Activated T-helper 2 cell treated with anti-CD3 and anti-CD28 coated beads, Interferon-gamma antibody, Interleukin-2, Interleukin-4, amounts not matched to agents 10 μg/mL and 5 μg/mL and 100 μg/mL, durations not matched to agents 14 hours and 24 hours and 36 hours (primary cell): ENCODE measurements around the gene NAA11. TPM values are rescaled to one million over a fixed set of nuclear protein-coding genes. Genes with fewer than 3 reads are reported as not detected.

Experiments used
- DNase-seq: peaks from one replicate; pipeline ENCODE4 v3.0.0; 2021; ENCODE audit warnings: low spot score
- H3K27ac Mint-ChIP-seq: one replicate; pipeline ENCODE4 v1.8.0; 2021; ENCODE audit warnings: mixed read lengths
- H3K27me3 Mint-ChIP-seq: one replicate; pipeline ENCODE4 v1.8.0; 2021; ENCODE audit warnings: low read depth, mixed read lengths
- H3K36me3 Mint-ChIP-seq: one replicate; pipeline ENCODE4 v1.8.0; 2021; ENCODE audit warnings: low read depth, mixed read lengths
- H3K4me1 Mint-ChIP-seq: one replicate; pipeline ENCODE4 v1.8.0; 2021; ENCODE audit warnings: low read depth, mixed read lengths
- H3K4me3 Mint-ChIP-seq: one replicate; pipeline ENCODE4 v1.8.0; 2021; ENCODE audit warnings: low read depth, mild to moderate bottlenecking, moderate library complexity, mixed read lengths
- H3K9me3 Mint-ChIP-seq: one replicate; pipeline ENCODE4 v1.8.0; 2021; ENCODE audit warnings: mixed read lengths
- intact Hi-C: fragments of 100-400 bp; cut with micrococcal nuclease; formaldehyde crosslinking; loops from one replicate; pipeline ENCODE4 v1.15.1; 2023
- total RNA-seq: library from RNA; stranded (reverse); gene quantifications from 2 replicates; pipeline ENCODE4 v1.2.3, GENCODE V29; 2022

The NAA11 gene
- total RNA-seq, 1 donor from 2014 or later = not detected

- Mint-ChIP-seq H3K4me3 (no peak overlapping the region), H3K27me3 (no peaks in the 10 kb centered on the region), H3K36me3 (no peaks in the 10 kb centered on the region), H3K9me3 (no peaks in the 10 kb centered on the region), H3K4me1 (no peaks in the 10 kb centered on the region), H3K27ac (no peak overlapping the region)
- intact Hi-C loops = no loop called here
- no peak for DNase-seq
These were observed 53.1 kb downstream of the NAA11 start for GRCh38 chr4:79272761-79273160.

GRCh38 chr4:79272126-79272525 is 53.7 kb downstream of the NAA11 start:
- DNase-seq = no peak
- Mint-ChIP-seq H3K4me3 (no peak overlapping the region), H3K9me3 (no peaks in the 10 kb centered on the region), H3K4me1 (no peaks in the 10 kb centered on the region), H3K27me3 (no peaks in the 10 kb centered on the region), H3K36me3 (no peaks in the 10 kb centered on the region), H3K27ac (no peak overlapping the region)
- intact Hi-C loops = no loop called here

GRCh38 chr4:79267671-79268070 is 58.2 kb downstream of the NAA11 start:
- no peaks in the 10 kb centered on the region for H3K36me3 Mint-ChIP-seq
- H3K9me3 Mint-ChIP-seq = no peaks in the 10 kb centered on the region
- H3K27ac Mint-ChIP-seq = no peak overlapping the region
- intact Hi-C loops = no loop called here
- no peak overlapping the region for H3K4me3 Mint-ChIP-seq
- H3K4me1 Mint-ChIP-seq = no peaks in the 10 kb centered on the region
- H3K27me3 Mint-ChIP-seq = no peaks in the 10 kb centered on the region
- no peak for DNase-seq

Other genes with a start within 250 kb of the NAA11 start
- gene GK2, start 82.2 kb upstream of the NAA11 start, total RNA-seq = not detected in 2 replicates